GM19467 (cell line): ENCODE data around the gene FOXN4.

Source experiments
- ATAC-seq: cut with Tn5 transposase; IDR thresholded peaks from one replicate; pipeline ENCODE4 v1.9.1; 2021; ENCODE audit warnings: mild to moderate bottlenecking, moderate library complexity; ENCODE audit not compliant: unreplicated experiment

FOXN4 gene

GRCh38 chr12:109261087-109261486, 48.0 kb downstream of the FOXN4 start:
- ATAC-seq = no peak

- ATAC-seq = no peak
Observed at GRCh38 chr12:109259545-109259895, 49.6 kb downstream of the FOXN4 start.

GRCh38 chr12:109258607-109259544, 50.2 kb downstream of the FOXN4 start:
- no peak for ATAC-seq

GRCh38 chr12:109258201-109258600, 50.9 kb downstream of the FOXN4 start:
- no peak for ATAC-seq

- ATAC-seq = no peak
Observed at GRCh38 chr12:109256011-109256410, 53.1 kb downstream of the FOXN4 start.

GRCh38 chr12:109255377-109255776, 53.7 kb downstream of the FOXN4 start:
- ATAC-seq = no peak

- ATAC-seq = no peak
Observed at GRCh38 chr12:109253913-109254544, 55.1 kb downstream of the FOXN4 start.

GRCh38 chr12:109252799-109253198, 56.3 kb downstream of the FOXN4 start:
- ATAC-seq = no peak

- ATAC-seq = no peak
Observed at GRCh38 chr12:109250523-109250922, 58.6 kb downstream of the FOXN4 start.

GRCh38 chr12:109247831-109248654, 61.0 kb downstream of the FOXN4 start:
- no peak for ATAC-seq

GRCh38 chr12:109246221-109246620, 62.9 kb downstream of the FOXN4 start:
- no peak for ATAC-seq

GRCh38 chr12:109244073-109244472, 65.0 kb downstream of the FOXN4 start:
- ATAC-seq = no peak

GRCh38 chr12:109241936-109242335, 67.1 kb downstream of the FOXN4 start:
- ATAC-seq = no peak

- no peak for ATAC-seq
Observed at GRCh38 chr12:109240365-109240764, 68.7 kb downstream of the FOXN4 start.

- ATAC-seq = no peak
Observed at GRCh38 chr12:109239691-109240090, 69.4 kb downstream of the FOXN4 start.

- no peak for ATAC-seq
Observed at GRCh38 chr12:109239179-109239578, 69.9 kb downstream of the FOXN4 start.

GRCh38 chr12:109236257-109236656, 72.8 kb downstream of the FOXN4 start:
- no peak for ATAC-seq

- ATAC-seq = no peak
Observed at GRCh38 chr12:109234012-109234411, 75.1 kb downstream of the FOXN4 start.

- ATAC-seq = no peak
Observed at GRCh38 chr12:109232731-109233130, 76.4 kb downstream of the FOXN4 start.

GRCh38 chr12:109230193-109230592, 78.9 kb downstream of the FOXN4 start:
- no peak for ATAC-seq

GRCh38 chr12:109228664-109229063, 80.4 kb downstream of the FOXN4 start:
- ATAC-seq = no peak
